Caco-2 (cell line): ENCODE measurements around the gene KRT17. TPM values are rescaled to one million over a fixed set of nuclear protein-coding genes. Genes with fewer than 3 reads are reported as not detected.
"Not testable (repeated sequence)": the region's sequence is repeated elsewhere in the genome, so short reads cannot be mapped to it uniquely, and the experiment has no call there.

Experiments
- BruUV-seq: library from RNA; stranded (reverse); fragments of 400-500 nt; replicated peaks from 2 replicates; lab custom pipeline; 2021; lab: Mats Ljungman, UMichigan
- CTCF ChIA-PET: fragments of 300-600 bp; sonication (Branson Sonifier 250); formaldehyde crosslinking; loops from one replicate; lab custom pipeline; 2022; ENCODE audit warnings: antibody characterized with exemption; lab: Charles Lee
- POLR2A ChIA-PET: fragments of 300-600 bp; sonication (Branson Sonifier 250); formaldehyde crosslinking; loops from one replicate; lab custom pipeline; 2022; ENCODE audit warnings: antibody characterized with exemption; lab: Charles Lee
- DNase-seq, 2 experiments: peaks; one replicate each; pipeline versions ENCODE4 v3.0.0 to v3.0.0-alpha.2; 2020 to 2022
- H3K27me3 ChIP-seq: replicated peaks from 2 replicates; pipeline ENCODE4 v1.6.0; 2011; ENCODE audit warnings: low read length; ENCODE audit not compliant: control insufficient read depth, insufficient read depth
- H3K36me3 ChIP-seq: 2 replicates; pipeline ENCODE4 v1.5.1; 2011; ENCODE audit warnings: low read length; ENCODE audit not compliant: control insufficient read depth, insufficient read depth
- H3K4me1 ChIP-seq: fragments of 250-450 bp; sonication (Bioruptor Pico); 2 replicates; pipeline ENCODE4 v1.5.1; 2020; ENCODE audit warnings: mild to moderate bottlenecking
- H3K4me3 ChIP-seq: 2 replicates; pipeline ENCODE4 v1.5.1; 2011; ENCODE audit warnings: low read depth, mild to moderate bottlenecking, control low read depth, low read length
- H3K9me3 ChIP-seq: fragments of 250-450 bp; sonication (Bioruptor Pico); 2 replicates; pipeline ENCODE4 v1.5.1; 2020; ENCODE audit warnings: mild to moderate bottlenecking, moderate library complexity
- H3K27ac Mint-ChIP-seq: one replicate; pipeline ENCODE4 v1.8.0; 2022; ENCODE audit warnings: mixed read lengths; ENCODE audit not compliant: unreplicated experiment
- H3K27me3 Mint-ChIP-seq: one replicate; pipeline ENCODE4 v1.8.0; 2022; ENCODE audit warnings: mixed read lengths; ENCODE audit not compliant: insufficient read depth, unreplicated experiment
- H3K36me3 Mint-ChIP-seq: one replicate; pipeline ENCODE4 v1.8.0; 2022; ENCODE audit warnings: mild to moderate bottlenecking, mixed read lengths; ENCODE audit not compliant: insufficient read depth, unreplicated experiment
- H3K4me1 Mint-ChIP-seq: one replicate; pipeline ENCODE4 v1.8.0; 2022; ENCODE audit warnings: low read depth, mixed read lengths; ENCODE audit not compliant: unreplicated experiment
- H3K4me3 Mint-ChIP-seq: one replicate; pipeline ENCODE4 v1.8.0; 2022; ENCODE audit warnings: mild to moderate bottlenecking, moderate library complexity, mixed read lengths; ENCODE audit not compliant: unreplicated experiment
- H3K9me3 Mint-ChIP-seq: one replicate; pipeline ENCODE4 v1.8.0; 2022; ENCODE audit warnings: mixed read lengths; ENCODE audit not compliant: unreplicated experiment
- intact Hi-C: fragments of 100-400 bp; cut with micrococcal nuclease; formaldehyde crosslinking; loops from one replicate; pipeline ENCODE4 v1.10.0; 2022; ENCODE audit not compliant: unreplicated experiment
- total RNA-seq: library from RNA; stranded (reverse); gene quantifications from 2 replicates; pipeline ENCODE4 v1.2.3, GENCODE V29; 2022
- TF ChIP-seq, protein P1 (sequence below), 2 experiments: fragments of 200-600 bp in 1 of 2; IDR thresholded peaks; 1 replicate in 1 of 2; 2 replicates in 1 of 2; pipeline versions ENCODE4 v1.5.1 to v1.8.0; 2011 to 2022; ENCODE audit warnings: antibody characterized with exemption in 1 of 2, control low read depth in 1 of 2, inconsistent platforms in 1 of 2, low read depth in 1 of 2, low read length in 1 of 2, mild to moderate bottlenecking in 1 of 2, moderate library complexity in 1 of 2; ENCODE audit not compliant: insufficient read depth in 1 of 2, severe bottlenecking in 1 of 2, unreplicated experiment in 1 of 2

KRT17 gene
- total RNA-seq, 1 experiment from 2014 or later = 2.8 TPM

DNA sequence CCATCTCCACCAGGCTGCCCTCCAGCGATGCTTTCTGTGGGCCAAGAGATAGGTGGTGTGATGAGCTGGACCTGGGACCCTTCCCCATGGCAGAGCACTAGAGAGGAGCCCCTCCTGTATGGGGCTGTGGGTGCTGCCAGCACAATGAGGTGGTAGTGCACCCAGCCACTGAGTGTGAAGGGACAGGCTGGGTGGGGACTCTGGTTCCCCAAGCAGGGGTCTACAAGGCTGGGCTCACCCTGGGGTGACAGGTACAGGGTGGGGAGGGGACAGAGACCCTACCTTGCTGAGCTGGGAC is 3.6 kb upstream of the KRT17 start:
- H3K9me3 Mint-ChIP-seq, H3K4me1 Mint-ChIP-seq, intact Hi-C loops, H3K36me3 ChIP-seq, H3K9me3 ChIP-seq, POLR2A ChIA-PET, H3K36me3 Mint-ChIP-seq, H3K4me3 ChIP-seq, H3K4me1 ChIP-seq, DNase-seq, H3K4me3 Mint-ChIP-seq, H3K27me3 Mint-ChIP-seq, H3K27me3 ChIP-seq, H3K27ac Mint-ChIP-seq, BruUV-seq: not testable (repeated sequence)
- CTCF ChIA-PET = interaction anchor here (0.9 kb wide), 1 partner anchor 9 kb away, joined by 3 read pairs; no protein-coding TSS in a partner anchor

GRCh38 chr17:41627316-41628072 is 3.1 kb upstream of the KRT17 start:
- Histone ChIP-seq H3K27me3 (no peaks in the 10 kb centered on the region), H3K9me3 (no peaks in the 10 kb centered on the region), H3K4me1 (no peaks in the 10 kb centered on the region), H3K4me3 (no peak overlapping the region), H3K36me3 (no peaks in the 10 kb centered on the region)
- Mint-ChIP-seq H3K27me3 (no peaks in the 10 kb centered on the region), H3K9me3 (no peaks in the 10 kb centered on the region), H3K4me1 (peaks cover 6% of the 10 kb centered on the region), H3K4me3 (no peak overlapping the region), H3K36me3 (no peaks in the 10 kb centered on the region), H3K27ac (no peak overlapping the region)
- TF ChIP-seq, protein P1, sequence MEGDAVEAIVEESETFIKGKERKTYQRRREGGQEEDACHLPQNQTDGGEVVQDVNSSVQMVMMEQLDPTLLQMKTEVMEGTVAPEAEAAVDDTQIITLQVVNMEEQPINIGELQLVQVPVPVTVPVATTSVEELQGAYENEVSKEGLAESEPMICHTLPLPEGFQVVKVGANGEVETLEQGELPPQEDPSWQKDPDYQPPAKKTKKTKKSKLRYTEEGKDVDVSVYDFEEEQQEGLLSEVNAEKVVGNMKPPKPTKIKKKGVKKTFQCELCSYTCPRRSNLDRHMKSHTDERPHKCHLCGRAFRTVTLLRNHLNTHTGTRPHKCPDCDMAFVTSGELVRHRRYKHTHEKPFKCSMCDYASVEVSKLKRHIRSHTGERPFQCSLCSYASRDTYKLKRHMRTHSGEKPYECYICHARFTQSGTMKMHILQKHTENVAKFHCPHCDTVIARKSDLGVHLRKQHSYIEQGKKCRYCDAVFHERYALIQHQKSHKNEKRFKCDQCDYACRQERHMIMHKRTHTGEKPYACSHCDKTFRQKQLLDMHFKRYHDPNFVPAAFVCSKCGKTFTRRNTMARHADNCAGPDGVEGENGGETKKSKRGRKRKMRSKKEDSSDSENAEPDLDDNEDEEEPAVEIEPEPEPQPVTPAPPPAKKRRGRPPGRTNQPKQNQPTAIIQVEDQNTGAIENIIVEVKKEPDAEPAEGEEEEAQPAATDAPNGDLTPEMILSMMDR (IDR thresholded peaks at IDR 0.05; ENCODE audit: insufficient read depth in 1 of 2, low read depth in 1 of 2, low read length in 1 of 2, severe bottlenecking in 1 of 2, unreplicated experiment in 1 of 2) = no peak
- ChIA-PET POLR2A (interaction anchor here (0.6 kb wide), 1 partner anchor 808 kb away, joined by 3 read pairs; no protein-coding TSS in a partner anchor), CTCF (interaction anchor here (0.6 to 0.9 kb wide), 3 partner anchors 9 to 78 kb away, joined by 3 to 5 read pairs (median 3); no protein-coding TSS in a partner anchor)
- intact Hi-C loops = no loop called here
- no TSS peak for BruUV-seq
- DNase-seq = no peak

GRCh38 chr17:41626914-41627295 is 2.5 kb upstream of the KRT17 start:
- H3K36me3 Mint-ChIP-seq, intact Hi-C loops, H3K4me1 ChIP-seq, H3K36me3 ChIP-seq, H3K9me3 ChIP-seq, H3K27ac Mint-ChIP-seq, H3K9me3 Mint-ChIP-seq, H3K4me3 ChIP-seq, H3K4me1 Mint-ChIP-seq, H3K27me3 Mint-ChIP-seq, BruUV-seq, H3K27me3 ChIP-seq, DNase-seq, H3K4me3 Mint-ChIP-seq: not testable (repeated sequence)
- ChIA-PET POLR2A (interaction anchor here (0.6 kb wide), 1 partner anchor 807 kb away, joined by 3 read pairs; no protein-coding TSS in a partner anchor), CTCF (interaction anchor here (0.7 kb wide), 1 partner anchor 78 kb away, joined by 3 read pairs; no protein-coding TSS in a partner anchor)

DNA sequence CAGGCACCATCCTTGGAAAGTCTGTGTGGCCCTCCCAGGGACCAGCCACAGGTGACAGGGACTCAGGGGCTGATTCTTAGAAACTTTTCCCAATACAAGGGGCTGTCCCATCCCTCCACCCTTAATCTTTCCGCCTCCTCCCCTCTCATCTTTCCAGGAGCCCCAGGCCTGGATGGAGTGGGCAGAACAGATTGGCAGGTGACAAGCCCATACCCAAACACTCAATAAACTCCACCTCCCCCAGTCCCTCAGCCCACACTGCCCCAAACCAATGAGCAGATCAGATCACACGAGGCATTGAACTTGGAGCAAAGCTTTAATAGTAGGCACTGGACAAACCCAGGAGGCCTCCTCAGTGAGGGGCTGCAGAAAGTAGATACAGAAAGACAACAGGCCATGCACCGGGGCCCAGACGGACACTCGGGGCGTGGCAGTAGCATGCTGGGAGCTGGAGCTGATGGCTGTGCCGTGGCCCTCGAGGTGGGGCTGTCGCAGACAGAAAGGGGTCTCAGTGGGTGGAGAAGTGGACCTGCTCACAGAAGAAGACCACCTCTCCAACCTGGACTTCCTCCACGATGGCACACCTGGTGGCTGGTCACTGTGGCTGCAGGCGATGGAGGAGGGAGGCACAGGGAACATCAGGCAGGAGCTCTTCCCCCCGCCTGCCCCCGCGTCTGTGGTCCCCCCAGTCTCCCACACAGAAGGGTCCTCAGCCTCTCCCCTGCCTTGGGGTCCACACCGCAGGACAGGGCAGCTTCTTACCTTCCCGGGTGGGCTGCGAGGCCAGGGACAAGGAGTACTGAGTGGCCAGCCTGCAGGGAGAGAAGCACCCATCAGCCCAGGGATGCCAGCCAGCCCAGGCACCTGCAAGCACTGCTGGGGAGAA is 1.9 kb upstream of the KRT17 start:
- POLR2A ChIA-PET, H3K36me3 ChIP-seq, H3K4me3 Mint-ChIP-seq, H3K9me3 Mint-ChIP-seq, H3K27me3 ChIP-seq, H3K4me1 Mint-ChIP-seq, H3K27ac Mint-ChIP-seq, H3K4me1 ChIP-seq, CTCF ChIA-PET, H3K9me3 ChIP-seq, intact Hi-C loops, H3K36me3 Mint-ChIP-seq, DNase-seq, BruUV-seq, H3K27me3 Mint-ChIP-seq, H3K4me3 ChIP-seq: not testable (repeated sequence)
